Activated T-cell treated with anti-CD3 and anti-CD28 coated beads for 48 hours (primary cell): ENCODE results near the gene ENOX2.
"Not testable (repeated sequence)": the region's sequence is repeated elsewhere in the genome, so short reads cannot be mapped to it uniquely, and the experiment has no call there.

Experiments
- DNase-seq: peaks from one replicate; pipeline ENCODE4 v3.0.0-alpha.2; 2020; ENCODE audit warnings: low read depth

The ENOX2 gene

GRCh38 chrX:130746709-130747342 lies 156.2 kb downstream of the ENOX2 start:
- DNase-seq, result no peak

GRCh38 chrX:130746077-130746476 lies 156.9 kb downstream of the ENOX2 start:
- DNase-seq, result no peak

- no peak for DNase-seq
Observed at GRCh38 chrX:130741584-130741983, 161.4 kb downstream of the ENOX2 start.

GRCh38 chrX:130741151-130741550 lies 161.9 kb downstream of the ENOX2 start:
- no peak for DNase-seq

- DNase-seq, result no peak
Observed at GRCh38 chrX:130738638-130739195, 164.3 kb downstream of the ENOX2 start.

GRCh38 chrX:130734713-130735112 lies 168.3 kb downstream of the ENOX2 start:
- no peak for DNase-seq

- DNase-seq, result no peak
Observed at GRCh38 chrX:130728208-130728607, 174.8 kb downstream of the ENOX2 start.

- DNase-seq, result no peak
Observed at GRCh38 chrX:130726661-130727060, 176.3 kb downstream of the ENOX2 start.

GRCh38 chrX:130725519-130725918 lies 177.5 kb downstream of the ENOX2 start:
- no peak for DNase-seq

- DNase-seq, result no peak
Observed at GRCh38 chrX:130719413-130719812, 183.6 kb downstream of the ENOX2 start.

- DNase-seq, result no peak
Observed at GRCh38 chrX:130718137-130718536, 184.9 kb downstream of the ENOX2 start.

GRCh38 chrX:130716781-130717413 lies 186.1 kb downstream of the ENOX2 start:
- no peak for DNase-seq

GRCh38 chrX:130716346-130716745 lies 186.7 kb downstream of the ENOX2 start:
- DNase-seq, result no peak

- no peak for DNase-seq
Observed at GRCh38 chrX:130715299-130715698, 187.7 kb downstream of the ENOX2 start.

- no peak for DNase-seq
Observed at GRCh38 chrX:130714665-130715064, 188.3 kb downstream of the ENOX2 start.

GRCh38 chrX:130714135-130714534 lies 188.9 kb downstream of the ENOX2 start:
- DNase-seq, result no peak

- DNase-seq, result not testable (repeated sequence)
Observed at GRCh38 chrX:130709178-130709577, 193.8 kb downstream of the ENOX2 start.

- DNase-seq, result no peak
Observed at GRCh38 chrX:130705591-130705990, 197.4 kb downstream of the ENOX2 start.

GRCh38 chrX:130704053-130705038 lies 198.7 kb downstream of the ENOX2 start:
- no peak for DNase-seq

- no peak for DNase-seq
Observed at GRCh38 chrX:130702867-130703707, 199.9 kb downstream of the ENOX2 start.

GRCh38 chrX:130700629-130701028 lies 202.4 kb downstream of the ENOX2 start:
- no peak for DNase-seq

GRCh38 chrX:130699618-130700017 lies 203.4 kb downstream of the ENOX2 start:
- DNase-seq, result no peak
